Parathyroid adenoma (tissue), 2 donors: ENCODE results near the gene TMEM272.

Source experiments
- H2AFZ ChIP-seq: fragments of 300-600 bp; sonication (generic); one replicate; pipeline ENCODE4 v1.7.0; 2017; ENCODE audit warnings: antibody characterized with exemption, mild to moderate bottlenecking
- H3K27ac ChIP-seq: fragments of 300-600 bp; sonication (generic); one replicate; pipeline ENCODE4 v1.7.0; 2017
- H3K27me3 ChIP-seq: fragments of 300-600 bp; sonication (generic); one replicate; pipeline ENCODE4 v1.7.0; 2017; ENCODE audit warnings: low read length; ENCODE audit not compliant: control insufficient read depth, insufficient read depth
- H3K36me3 ChIP-seq: fragments of 300-600 bp; sonication (generic); one replicate; pipeline ENCODE4 v1.7.0; 2017; ENCODE audit warnings: low read length; ENCODE audit not compliant: control insufficient read depth, insufficient read depth
- H3K4me1 ChIP-seq: fragments of 300-600 bp; sonication (generic); one replicate; pipeline ENCODE4 v1.7.0; 2017; ENCODE audit warnings: control low read depth
- H3K4me2 ChIP-seq: fragments of 300-600 bp; sonication (generic); one replicate; pipeline ENCODE4 v1.7.0; 2017; ENCODE audit warnings: low read length
- H3K4me3 ChIP-seq: fragments of 300-600 bp; sonication (generic); one replicate; pipeline ENCODE4 v1.7.0; 2017; ENCODE audit warnings: low read depth, low read length
- H3K79me2 ChIP-seq: fragments of 300-600 bp; sonication (generic); one replicate; pipeline ENCODE4 v1.7.0; 2017; ENCODE audit warnings: control low read depth
- H3K9ac ChIP-seq: fragments of 300-600 bp; sonication (generic); one replicate; pipeline ENCODE4 v1.7.0; 2017; ENCODE audit warnings: mild to moderate bottlenecking
- H3K9me3 ChIP-seq: fragments of 300-600 bp; sonication (generic); one replicate; pipeline ENCODE4 v1.7.0; 2017; ENCODE audit warnings: low read length; ENCODE audit not compliant: control insufficient read depth
- CTCF ChIP-seq: fragments of 300-600 bp; sonication (generic); IDR thresholded peaks from one replicate; pipeline ENCODE4 v1.7.0; 2017; ENCODE audit warnings: antibody characterized with exemption, mild to moderate bottlenecking
- donor health status: primary hyperparathyroidism.

The TMEM272 gene

GRCh38 chr13:51783428-51784094, 61.4 kb downstream of the TMEM272 start:
- Histone ChIP-seq H3K4me1 (peaks cover 34% of the 10 kb centered on the region), H3K4me3 (no peak overlapping the region)

GRCh38 chr13:51782026-51782710, 62.8 kb downstream of the TMEM272 start:
- Histone ChIP-seq H2AFZ (peak overlapping the region; percentile 51), H3K4me1 (peaks cover 31% of the 10 kb centered on the region), H3K79me2 (no peaks in the 10 kb centered on the region), H3K27me3 (no peaks in the 10 kb centered on the region), H3K4me3 (no peak overlapping the region), H3K9ac (no peak overlapping the region), H3K27ac (no peak overlapping the region), H3K9me3 (no peaks in the 10 kb centered on the region), H3K4me2 (peak overlapping the region; percentile 7), H3K36me3 (no peaks in the 10 kb centered on the region)
- TF ChIP-seq CTCF: no peak

More at GRCh38 chr13:51783428-51784094, 61.4 kb downstream of the TMEM272 start:
- H3K27me3 ChIP-seq: no peaks in the 10 kb centered on the region
- TF ChIP-seq CTCF: no peak
- H3K9ac ChIP-seq: no peak overlapping the region
- peak overlapping the region; percentile 98 for H3K27ac ChIP-seq
- no peak overlapping the region for H3K4me2 ChIP-seq
- H3K79me2 ChIP-seq: no peaks in the 10 kb centered on the region
- no peak overlapping the region for H2AFZ ChIP-seq
- no peaks in the 10 kb centered on the region for H3K9me3 ChIP-seq
- H3K36me3 ChIP-seq: no peaks in the 10 kb centered on the region

GRCh38 chr13:51781246-51782022, 63.5 kb downstream of the TMEM272 start:
- Histone ChIP-seq H3K9me3 (no peaks in the 10 kb centered on the region), H3K4me1 (peaks cover 26% of the 10 kb centered on the region), H3K27ac (no peak overlapping the region), H3K4me2 (no peak overlapping the region), H3K79me2 (no peaks in the 10 kb centered on the region), H3K9ac (no peak overlapping the region), H3K36me3 (no peaks in the 10 kb centered on the region), H2AFZ (peak overlapping the region; percentile 51), H3K27me3 (no peaks in the 10 kb centered on the region), H3K4me3 (no peak overlapping the region)
- TF ChIP-seq CTCF: peak; percentile 13

GRCh38 chr13:51780099-51780498, 64.9 kb downstream of the TMEM272 start:
- Histone ChIP-seq H3K4me1 (peaks cover 20% of the 10 kb centered on the region), H3K27ac (no peak overlapping the region), H3K9ac (no peak overlapping the region), H3K9me3 (no peaks in the 10 kb centered on the region), H3K4me2 (no peak overlapping the region), H3K79me2 (no peaks in the 10 kb centered on the region), H3K27me3 (no peaks in the 10 kb centered on the region), H3K36me3 (no peaks in the 10 kb centered on the region), H2AFZ (no peak overlapping the region), H3K4me3 (no peak overlapping the region)
- TF ChIP-seq CTCF: no peak
